HepG2 (cell line): ENCODE results near the gene C4orf33. TPM values are rescaled to one million over a fixed set of nuclear protein-coding genes. Genes with fewer than 3 reads are reported as not detected.

Source experiments
- ATF1 ChIP-seq: IDR thresholded peaks from 2 replicates; pipeline ENCODE4 v1.6.1; 2016; ENCODE audit warnings: mild to moderate bottlenecking, control low read depth
- BCL6 ChIP-seq: IDR thresholded peaks from 2 replicates; pipeline ENCODE4 v1.6.1; 2016; ENCODE audit warnings: missing genetic modification reagents, missing compliant biosample characterization
- ETV6 ChIP-seq: sonication (generic); formaldehyde crosslinking; conservative IDR thresholded peaks from 2 replicates; pipeline ENCODE4 v1.4.0; 2020; ENCODE audit warnings: missing genetic modification reagents
- FOXA1 ChIP-seq, 2 experiments: fragments of 450-650 bp in 1 of 2; sonication (generic) in 1 of 2; formaldehyde crosslinking in 1 of 2; IDR thresholded peaks; 2 replicates each; pipeline versions ENCODE4 v1.4.0 to v1.6.1; 2016 to 2020; ENCODE audit warnings: missing genetic modification reagents in 1 of 2
- GZF1 ChIP-seq: sonication (generic); formaldehyde crosslinking; IDR thresholded peaks from 2 replicates; pipeline ENCODE4 v1.5.1; 2020; ENCODE audit warnings: mild to moderate bottlenecking, missing genetic modification reagents
- RARA ChIP-seq: IDR thresholded peaks from 2 replicates; pipeline ENCODE4 v1.6.1; 2016; ENCODE audit warnings: missing genetic modification reagents, missing compliant biosample characterization
- RFX5 ChIP-seq: IDR thresholded peaks from 2 replicates; pipeline ENCODE4 v1.6.1; 2011; ENCODE audit warnings: low read depth, low read length, improper control_type of control experiment
- SIN3B ChIP-seq: fragments of 150-350 bp; IDR thresholded peaks from 2 replicates; pipeline ENCODE4 v1.6.1; 2014; ENCODE audit warnings: low read length
- SRSF1 ChIP-seq: fragments of 200-400 bp; formaldehyde crosslinking; optimal IDR thresholded peaks from 2 replicates; pipeline ENCODE3; 2017; ENCODE audit warnings: mild to moderate bottlenecking, low read depth, low read length, moderate library complexity
- TEAD2 ChIP-seq: sonication (generic); formaldehyde crosslinking; IDR thresholded peaks from 2 replicates; pipeline ENCODE4 v1.9.0; 2021; ENCODE audit warnings: missing genetic modification reagents
- ZNF501 ChIP-seq: sonication (generic); formaldehyde crosslinking; IDR thresholded peaks from 2 replicates; pipeline ENCODE4 v1.5.1; 2020; ENCODE audit warnings: mild to moderate bottlenecking, moderate library complexity, missing genetic modification reagents
- ZNF615 ChIP-seq: sonication (generic); formaldehyde crosslinking; IDR thresholded peaks from 2 replicates; pipeline ENCODE4 v1.5.0; 2020; ENCODE audit warnings: mild to moderate bottlenecking, missing genetic modification reagents, borderline replicate concordance
- ZNF761 ChIP-seq: sonication (generic); formaldehyde crosslinking; conservative IDR thresholded peaks from 2 replicates; pipeline ENCODE4 v1.4.0; 2020; ENCODE audit warnings: mild to moderate bottlenecking, missing genetic modification reagents
- ZNF777 ChIP-seq: sonication (generic); formaldehyde crosslinking; IDR thresholded peaks from 2 replicates; pipeline ENCODE4 v1.4.0; 2020; ENCODE audit warnings: missing genetic modification reagents
- ZSCAN20 ChIP-seq: sonication (generic); formaldehyde crosslinking; IDR thresholded peaks from 2 replicates; pipeline ENCODE4 v1.4.0; 2020; ENCODE audit warnings: missing genetic modification reagents, mild to moderate bottlenecking, borderline replicate concordance
- polyA plus RNA-seq, 8 experiments: library from polyadenylated mRNA; depleted of rRNA in 3 of 8; stranded (reverse) in 7 of 8; unstranded in 1 of 8; fragments of >200 nt; fragmentation: Illumina TruSeq in 4 of 8; extraction: Trizol in 4 of 8; gene quantifications; 2 replicates each; pipeline versions ENCODE4 v1.2.1 to v1.2.3, GENCODE V29; 2011 to 2016; ENCODE audit warnings: low read depth in 4 of 8, missing spikeins in 1 of 8, mixed read lengths in 1 of 8; ENCODE audit not compliant: insufficient read depth in 1 of 8
- total RNA-seq, 5 experiments: library from RNA; depleted of rRNA; stranded (reverse); fragments of >200 nt; fragmentation: Illumina TruSeq; extraction: Trizol; gene quantifications; 2 replicates each; pipeline ENCODE4 v1.2.3, GENCODE V29; 2016; ENCODE audit warnings: low read depth in 1 of 5
- TF ChIP-seq, protein P1 (sequence below): sonication (generic); formaldehyde crosslinking; IDR thresholded peaks from 2 replicates; pipeline ENCODE4 v1.8.1; 2023; ENCODE audit warnings: mild to moderate bottlenecking, inconsistent platforms, moderate library complexity, missing genetic modification reagents, borderline replicate concordance
- TF ChIP-seq, protein P2 (sequence below): sonication (generic); formaldehyde crosslinking; IDR thresholded peaks from 2 replicates; pipeline ENCODE4 v1.8.1; 2022; ENCODE audit warnings: mild to moderate bottlenecking, missing genetic modification reagents
- TF ChIP-seq, protein P3 (sequence below): sonication (generic); formaldehyde crosslinking; IDR thresholded peaks from 2 replicates; pipeline ENCODE4 v1.4.0; 2020; ENCODE audit warnings: mild to moderate bottlenecking, missing genetic modification reagents
- TF ChIP-seq, protein P4 (sequence below): sonication (generic); formaldehyde crosslinking; IDR thresholded peaks from 2 replicates; pipeline ENCODE4 v1.4.0; 2020; ENCODE audit warnings: missing genetic modification reagents, borderline replicate concordance
- TF ChIP-seq, protein P5 (sequence below): sonication (generic); formaldehyde crosslinking; conservative IDR thresholded peaks from 2 replicates; pipeline ENCODE4 v1.8.0; 2022; ENCODE audit warnings: low read depth, missing genetic modification reagents

C4orf33 gene
- total and polyA plus RNA-seq, 2 of the 13 experiments (the other 11 are each of a cell fraction or from before 2014, with no cell fraction given), result 2.8 to 3.3 TPM

DNA sequence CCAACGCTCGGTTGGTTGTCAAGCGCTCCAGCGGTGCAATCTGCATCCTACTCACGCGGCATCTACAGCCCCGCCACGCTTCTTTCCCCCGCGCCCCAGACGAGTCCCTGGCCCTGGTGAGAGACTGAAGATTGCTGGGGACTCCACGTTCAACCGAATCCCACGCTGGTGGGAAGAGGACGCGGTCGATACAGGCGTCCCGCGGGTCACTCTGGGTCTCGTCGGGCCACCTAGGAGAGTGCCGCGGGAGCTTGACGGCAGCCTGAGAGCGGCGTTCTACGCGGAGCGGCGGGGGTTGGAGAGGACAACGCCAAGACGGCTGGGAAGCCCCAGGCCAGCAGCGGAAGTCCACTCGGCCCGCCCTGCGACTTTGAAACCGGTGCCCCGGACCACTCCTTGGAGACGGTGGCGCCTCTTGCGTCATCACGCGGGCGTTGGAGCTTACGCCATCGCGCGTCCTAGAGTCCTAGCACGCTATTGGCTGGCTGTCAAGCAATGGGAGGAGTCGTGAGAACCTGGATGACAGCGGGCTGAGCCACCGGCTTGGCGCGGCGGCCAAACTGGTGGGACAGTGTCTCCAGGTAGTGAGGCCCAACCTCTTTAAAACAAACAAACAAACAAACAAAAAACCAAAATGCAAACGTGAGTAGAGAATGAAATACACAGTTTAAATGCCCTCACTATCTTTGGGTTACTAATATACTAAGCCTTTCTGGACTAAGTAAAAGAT is 2.6 kb upstream of the C4orf33 start, which contains the start of gene SCLT1 (continued):
- TF ChIP-seq FOXA1 (IDR thresholded peaks at IDR 0.05) (no peak), FOXA1 (CRISPR knock-in tag; IDR thresholded peaks at IDR 0.05) (no peak; the same call in 1 of the 2 replicates), ZNF777 (peak; percentile 91), ZSCAN20 (CRISPR knock-in tag) (no peak), GZF1 (CRISPR knock-in tag) (peak; percentile 51; the same call in 1 of the 2 replicates), ZNF615 (CRISPR knock-in tag) (peak; percentile 53; the same call in 1 of the 2 replicates), TEAD2 (CRISPR knock-in tag) (no peak), SRSF1 (no peak), RARA (CRISPR knock-in tag) (peak; percentile 19; the same call in 1 of the 2 replicates), ETV6 (CRISPR knock-in tag) (peak; percentile 22; the same call in 1 of the 2 replicates), ZNF501 (CRISPR knock-in tag) (peak; percentile 95), ZNF761 (CRISPR knock-in tag) (peak; percentile 92), SIN3B (peak; percentile 21), BCL6 (CRISPR knock-in tag) (peak; percentile 54; the same call in 1 of the 2 replicates), RFX5 (peak; percentile 52; the same call in 1 of the 2 replicates), ATF1 (CRISPR knock-in tag) (peak; percentile 92)
- TF ChIP-seq, protein P1, sequence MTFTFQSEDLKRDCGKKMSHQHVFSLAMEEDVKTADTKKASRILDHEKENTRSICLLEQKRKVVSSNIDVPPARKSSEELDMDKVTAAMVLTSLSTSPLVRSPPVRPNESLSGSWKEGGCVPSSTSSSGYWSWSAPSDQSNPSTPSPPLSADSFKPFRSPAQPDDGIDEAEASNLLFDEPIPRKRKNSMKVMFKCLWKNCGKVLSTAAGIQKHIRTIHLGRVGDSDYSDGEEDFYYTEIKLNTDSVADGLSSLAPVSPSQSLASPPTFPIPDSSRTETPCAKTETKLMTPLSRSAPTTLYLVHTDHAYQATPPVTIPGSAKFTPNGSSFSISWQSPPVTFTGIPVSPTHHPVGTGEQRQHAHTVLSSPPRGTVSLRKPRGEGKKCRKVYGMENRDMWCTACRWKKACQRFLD, result 0 out of 2 replicates have a peak, but pooled peaks have one; percentile 31
- TF ChIP-seq, protein P2, sequence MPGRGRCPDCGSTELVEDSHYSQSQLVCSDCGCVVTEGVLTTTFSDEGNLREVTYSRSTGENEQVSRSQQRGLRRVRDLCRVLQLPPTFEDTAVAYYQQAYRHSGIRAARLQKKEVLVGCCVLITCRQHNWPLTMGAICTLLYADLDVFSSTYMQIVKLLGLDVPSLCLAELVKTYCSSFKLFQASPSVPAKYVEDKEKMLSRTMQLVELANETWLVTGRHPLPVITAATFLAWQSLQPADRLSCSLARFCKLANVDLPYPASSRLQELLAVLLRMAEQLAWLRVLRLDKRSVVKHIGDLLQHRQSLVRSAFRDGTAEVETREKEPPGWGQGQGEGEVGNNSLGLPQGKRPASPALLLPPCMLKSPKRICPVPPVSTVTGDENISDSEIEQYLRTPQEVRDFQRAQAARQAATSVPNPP (CRISPR knock-in tag), result 0 out of 2 replicates have a peak, but pooled peaks have one; percentile 60
- TF ChIP-seq, protein P3, sequence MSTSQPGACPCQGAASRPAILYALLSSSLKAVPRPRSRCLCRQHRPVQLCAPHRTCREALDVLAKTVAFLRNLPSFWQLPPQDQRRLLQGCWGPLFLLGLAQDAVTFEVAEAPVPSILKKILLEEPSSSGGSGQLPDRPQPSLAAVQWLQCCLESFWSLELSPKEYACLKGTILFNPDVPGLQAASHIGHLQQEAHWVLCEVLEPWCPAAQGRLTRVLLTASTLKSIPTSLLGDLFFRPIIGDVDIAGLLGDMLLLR (CRISPR knock-in tag), result peak; percentile 79; the same call in 1 of the 2 replicates
- TF ChIP-seq, protein P4, sequence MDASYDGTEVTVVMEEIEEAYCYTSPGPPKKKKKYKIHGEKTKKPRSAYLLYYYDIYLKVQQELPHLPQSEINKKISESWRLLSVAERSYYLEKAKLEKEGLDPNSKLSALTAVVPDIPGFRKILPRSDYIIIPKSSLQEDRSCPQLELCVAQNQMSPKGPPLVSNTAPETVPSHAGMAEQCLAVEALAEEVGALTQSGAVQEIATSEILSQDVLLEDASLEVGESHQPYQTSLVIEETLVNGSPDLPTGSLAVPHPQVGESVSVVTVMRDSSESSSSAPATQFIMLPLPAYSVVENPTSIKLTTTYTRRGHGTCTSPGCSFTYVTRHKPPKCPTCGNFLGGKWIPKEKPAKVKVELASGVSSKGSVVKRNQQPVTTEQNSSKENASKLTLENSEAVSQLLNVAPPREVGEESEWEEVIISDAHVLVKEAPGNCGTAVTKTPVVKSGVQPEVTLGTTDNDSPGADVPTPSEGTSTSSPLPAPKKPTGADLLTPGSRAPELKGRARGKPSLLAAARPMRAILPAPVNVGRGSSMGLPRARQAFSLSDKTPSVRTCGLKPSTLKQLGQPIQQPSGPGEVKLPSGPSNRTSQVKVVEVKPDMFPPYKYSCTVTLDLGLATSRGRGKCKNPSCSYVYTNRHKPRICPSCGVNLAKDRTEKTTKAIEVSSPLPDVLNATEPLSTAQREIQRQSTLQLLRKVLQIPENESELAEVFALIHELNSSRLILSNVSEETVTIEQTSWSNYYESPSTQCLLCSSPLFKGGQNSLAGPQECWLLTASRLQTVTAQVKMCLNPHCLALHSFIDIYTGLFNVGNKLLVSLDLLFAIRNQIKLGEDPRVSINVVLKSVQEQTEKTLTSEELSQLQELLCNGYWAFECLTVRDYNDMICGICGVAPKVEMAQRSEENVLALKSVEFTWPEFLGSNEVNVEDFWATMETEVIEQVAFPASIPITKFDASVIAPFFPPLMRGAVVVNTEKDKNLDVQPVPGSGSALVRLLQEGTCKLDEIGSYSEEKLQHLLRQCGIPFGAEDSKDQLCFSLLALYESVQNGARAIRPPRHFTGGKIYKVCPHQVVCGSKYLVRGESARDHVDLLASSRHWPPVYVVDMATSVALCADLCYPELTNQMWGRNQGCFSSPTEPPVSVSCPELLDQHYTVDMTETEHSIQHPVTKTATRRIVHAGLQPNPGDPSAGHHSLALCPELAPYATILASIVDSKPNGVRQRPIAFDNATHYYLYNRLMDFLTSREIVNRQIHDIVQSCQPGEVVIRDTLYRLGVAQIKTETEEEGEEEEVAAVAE (CRISPR knock-in tag), result peak; percentile 94
- TF ChIP-seq, protein P5, sequence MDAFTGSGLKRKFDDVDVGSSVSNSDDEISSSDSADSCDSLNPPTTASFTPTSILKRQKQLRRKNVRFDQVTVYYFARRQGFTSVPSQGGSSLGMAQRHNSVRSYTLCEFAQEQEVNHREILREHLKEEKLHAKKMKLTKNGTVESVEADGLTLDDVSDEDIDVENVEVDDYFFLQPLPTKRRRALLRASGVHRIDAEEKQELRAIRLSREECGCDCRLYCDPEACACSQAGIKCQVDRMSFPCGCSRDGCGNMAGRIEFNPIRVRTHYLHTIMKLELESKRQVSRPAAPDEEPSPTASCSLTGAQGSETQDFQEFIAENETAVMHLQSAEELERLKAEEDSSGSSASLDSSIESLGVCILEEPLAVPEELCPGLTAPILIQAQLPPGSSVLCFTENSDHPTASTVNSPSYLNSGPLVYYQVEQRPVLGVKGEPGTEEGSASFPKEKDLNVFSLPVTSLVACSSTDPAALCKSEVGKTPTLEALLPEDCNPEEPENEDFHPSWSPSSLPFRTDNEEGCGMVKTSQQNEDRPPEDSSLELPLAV (CRISPR knock-in tag), result no peak
